HG02642 (cell line): ENCODE results near the gene SAP25.

Experiments
- ATAC-seq: cut with Tn5 transposase; IDR thresholded peaks from one replicate; pipeline ENCODE4 v1.9.1; 2021; ENCODE audit warnings: mild to moderate bottlenecking; ENCODE audit not compliant: unreplicated experiment, poor library complexity

The SAP25 gene

GRCh38 chr7:100573691-100574361 is at the start of gene SAP25:
SAP25 (minus strand) TSS chr7:100573900; CDS start chr7:100573742, 158 bp downstream.
- no peak for ATAC-seq

- no peak for ATAC-seq
These were observed 47.9 kb upstream of the SAP25 start for GRCh38 chr7:100621554-100621953.

GRCh38 chr7:100620804-100621203 is 47.1 kb upstream of the SAP25 start:
- ATAC-seq: no peak

GRCh38 chr7:100620239-100620638 is 46.5 kb upstream of the SAP25 start:
- ATAC-seq: no peak

- ATAC-seq: no peak
These were observed 40.7 kb upstream of the SAP25 start for GRCh38 chr7:100614308-100614861.

- ATAC-seq: no peak
These were observed 39.9 kb upstream of the SAP25 start for GRCh38 chr7:100613412-100614175.

- no peak for ATAC-seq
These were observed 39.2 kb upstream of the SAP25 start for GRCh38 chr7:100612730-100613390.

GRCh38 chr7:100611983-100612729 is 38.5 kb upstream of the SAP25 start, which contains the start of gene MOSPD3:
MOSPD3 (plus strand) TSS chr7:100612540; CDS start chr7:100612792, 252 bp downstream.
- peak; percentile 94 for ATAC-seq

GRCh38 chr7:100609958-100610357 is 36.3 kb upstream of the SAP25 start:
- ATAC-seq: no peak

GRCh38 chr7:100607111-100607510 is 33.4 kb upstream of the SAP25 start:
- ATAC-seq: no peak

- no peak for ATAC-seq
These were observed 32.6 kb upstream of the SAP25 start for GRCh38 chr7:100606313-100606712.

GRCh38 chr7:100604976-100605911 is 31.5 kb upstream of the SAP25 start:
- ATAC-seq: no peak

- peak; percentile 43 for ATAC-seq
These were observed 30.6 kb upstream of the SAP25 start for GRCh38 chr7:100604028-100604975.

- peak; percentile 12 for ATAC-seq
These were observed 30.0 kb upstream of the SAP25 start for GRCh38 chr7:100603726-100604027.

GRCh38 chr7:100602889-100603725 is 29.4 kb upstream of the SAP25 start:
- no peak for ATAC-seq

- no peak for ATAC-seq
These were observed 27.0 kb upstream of the SAP25 start for GRCh38 chr7:100600730-100601038.

- no peak for ATAC-seq
These were observed 26.4 kb upstream of the SAP25 start for GRCh38 chr7:100599911-100600729.
